ENCODE measurements around the gene FBN2. TPM values are rescaled to one million over a fixed set of nuclear protein-coding genes. Genes with fewer than 3 reads are reported as not detected.

The FBN2 gene
- total RNA-seq, 4 donors from 2014 or later, result 5.4 to 14.9 (median 10.1) TPM

- no peak for DNase-seq (ENCODE audit: extremely low spot score)
- H3K4me1 ChIP-seq, result peaks cover 4 to 9% (median 7%) of the 10 kb centered on the region in 4 donors
- 93% methylated on average over 7 of the region's 7 CpGs for WGBS
- H3K27me3 ChIP-seq, result no peaks in the 10 kb centered on the region
- no peak overlapping the region for H3K4me3 ChIP-seq
- TF ChIP-seq CTCF (IDR thresholded peaks at IDR 0.05), result no peak
- no peak for TF ChIP-seq POLR2AphosphoS5 (IDR thresholded peaks at IDR 0.05)
- no peak for TF ChIP-seq EP300 (IDR thresholded peaks at IDR 0.05)
- TF ChIP-seq POLR2A (IDR thresholded peaks at IDR 0.05; ENCODE audit: low read depth), result no peak
- intact Hi-C loops (cut with DNase I), result no loop called here
- no peak overlapping the region for H3K27ac ChIP-seq (replicated peaks in 1 of 4)
- H3K36me3 ChIP-seq, result no peaks in the 10 kb centered on the region
- no peaks in the 10 kb centered on the region for H3K9me3 ChIP-seq
Observed at GRCh38 chr5:128236334-128236733, 301.7 kb downstream of the FBN2 start.

- intact Hi-C loops (cut with DNase I), result no loop called here
- no peaks in the 10 kb centered on the region for H3K36me3 ChIP-seq
- WGBS, result 98% methylated on average over 5 of the region's 7 CpGs
- H3K27ac ChIP-seq (replicated peaks in 1 of 4), result no peak overlapping the region
- no peak for TF ChIP-seq CTCF (IDR thresholded peaks at IDR 0.05)
- no peak for TF ChIP-seq POLR2A (IDR thresholded peaks at IDR 0.05; ENCODE audit: low read depth)
- no peak for TF ChIP-seq POLR2AphosphoS5 (IDR thresholded peaks at IDR 0.05)
- no peak for TF ChIP-seq EP300 (IDR thresholded peaks at IDR 0.05)
- H3K27me3 ChIP-seq, result no peaks in the 10 kb centered on the region
- DNase-seq (ENCODE audit: extremely low spot score), result no peak
- H3K9me3 ChIP-seq, result no peaks in the 10 kb centered on the region
- H3K4me3 ChIP-seq, result no peak overlapping the region
- peaks cover 4 to 9% (median 7%) of the 10 kb centered on the region in 4 donors for H3K4me1 ChIP-seq
Observed at GRCh38 chr5:128234928-128235641, 303.0 kb downstream of the FBN2 start.

GRCh38 chr5:128228521-128228920 is 309.5 kb downstream of the FBN2 start:
- 36% methylated on average over 3 of the region's 3 CpGs for WGBS
- intact Hi-C loops (cut with DNase I), result no loop called here
- no peaks in the 10 kb centered on the region for H3K27me3 ChIP-seq
- H3K36me3 ChIP-seq, result no peaks in the 10 kb centered on the region
- peaks cover 0 to 15% (median 12%) of the 10 kb centered on the region in 4 donors for H3K4me1 ChIP-seq
- H3K27ac ChIP-seq (replicated peaks in 1 of 4), result no peak overlapping the region
- H3K4me3 ChIP-seq, result no peak overlapping the region
- H3K9me3 ChIP-seq, result no peaks in the 10 kb centered on the region
- DNase-seq (ENCODE audit: extremely low spot score), result no peak
- no peak for TF ChIP-seq POLR2A (IDR thresholded peaks at IDR 0.05; ENCODE audit: low read depth)
- no peak for TF ChIP-seq EP300 (IDR thresholded peaks at IDR 0.05)
- no peak for TF ChIP-seq POLR2AphosphoS5 (IDR thresholded peaks at IDR 0.05)
- TF ChIP-seq CTCF (IDR thresholded peaks at IDR 0.05), result no peak

DNA sequence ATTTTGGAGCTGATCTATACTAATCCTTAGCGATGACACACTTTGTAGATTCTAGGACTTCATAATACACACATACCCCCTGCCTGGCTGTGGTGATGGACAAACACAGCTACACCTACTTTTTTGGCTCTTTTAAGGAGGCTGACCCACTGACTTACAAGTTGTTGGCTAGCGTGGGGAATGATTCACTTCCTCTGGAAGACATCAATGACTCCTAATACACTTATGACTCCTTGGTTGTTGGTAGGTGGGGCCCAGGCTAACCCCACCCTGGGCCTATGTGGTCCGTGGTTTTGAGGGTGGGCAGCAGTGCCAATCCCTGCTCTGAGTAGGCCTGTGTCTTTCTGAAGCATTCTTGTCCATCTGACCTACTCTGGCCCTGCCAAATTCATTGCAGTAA is 310.0 kb downstream of the FBN2 start:
- no peak overlapping the region for H3K27ac ChIP-seq (replicated peaks in 1 of 4)
- no peaks in the 10 kb centered on the region for H3K27me3 ChIP-seq
- H3K36me3 ChIP-seq, result no peaks in the 10 kb centered on the region
- H3K4me1 ChIP-seq, result peaks cover 0 to 15% (median 12%) of the 10 kb centered on the region in 4 donors
- WGBS, result 31% methylated on average over 3 of the region's 3 CpGs
- no peak for DNase-seq (ENCODE audit: extremely low spot score)
- TF ChIP-seq POLR2AphosphoS5 (IDR thresholded peaks at IDR 0.05), result no peak
- TF ChIP-seq CTCF (IDR thresholded peaks at IDR 0.05), result no peak
- TF ChIP-seq POLR2A (IDR thresholded peaks at IDR 0.05; ENCODE audit: low read depth), result no peak
- TF ChIP-seq EP300 (IDR thresholded peaks at IDR 0.05), result no peak
- no peak overlapping the region for H3K4me3 ChIP-seq
- intact Hi-C loops (cut with DNase I), result no loop called here
- no peaks in the 10 kb centered on the region for H3K9me3 ChIP-seq

Data from esophagus muscularis mucosa (tissue), 4 donors.